ENCODE measurements around the gene SYNDIG1.

SYNDIG1 gene

DNA sequence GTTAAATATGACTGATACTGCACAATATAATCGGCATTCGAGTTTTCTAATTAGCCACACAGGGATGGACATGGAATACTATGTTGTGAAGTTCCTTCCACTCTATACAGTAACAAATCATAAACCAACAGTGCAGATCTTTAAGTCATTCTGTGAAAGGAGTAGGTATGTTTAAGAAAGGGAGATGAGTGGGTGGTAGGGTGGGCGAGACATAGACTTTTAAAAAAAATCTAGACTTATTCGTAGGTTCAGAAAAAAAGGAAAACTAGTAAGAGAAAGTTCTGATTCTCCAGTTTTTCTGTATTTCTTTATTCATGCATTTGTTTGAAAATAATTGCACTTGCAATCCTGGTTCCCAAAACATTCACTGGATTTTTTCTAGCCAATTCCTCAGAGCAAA, 61.8 kb downstream of the SYNDIG1 start:
- Histone ChIP-seq H3K9ac (ENCODE audit: low read length) (no peak overlapping the region), H3K4ac (ENCODE audit: low read depth, low read length) (no peak overlapping the region), H3K4me1 (ENCODE audit: control insufficient read depth, low read depth, low read length) (no peaks in the 10 kb centered on the region), H3K23ac (ENCODE audit: low read length) (no peak overlapping the region), H2BK5ac (ENCODE audit: low read length) (no peak overlapping the region), H3K27ac (ENCODE audit: low read depth, low read length) (no peak overlapping the region), H2BK120ac (ENCODE audit: low read depth, low read length) (no peak overlapping the region), H4K5ac (ENCODE audit: low read length) (no peak overlapping the region), H4K8ac (ENCODE audit: low read depth, low read length) (no peak overlapping the region), H3K56ac (ENCODE audit: low read length) (no peak overlapping the region), H2BK15ac (replicated peaks; ENCODE audit: low read depth) (no peak overlapping the region), H2AK5ac (ENCODE audit: low read length) (no peak overlapping the region), H3K79me2 (ENCODE audit: control insufficient read depth, insufficient read depth, low read length) (peaks cover 9% of the 10 kb centered on the region), H3K18ac (ENCODE audit: low read length) (no peak overlapping the region), H3K27me3 (ENCODE audit: insufficient read depth, low read length, poor library complexity) (no peaks in the 10 kb centered on the region), H3K36me3 (ENCODE audit: control insufficient read depth, insufficient read depth, low read length) (no peaks in the 10 kb centered on the region), H3K4me2 (ENCODE audit: low read length) (no peak overlapping the region), H3K4me3 (ENCODE audit: low read length) (no peak overlapping the region), H3K79me1 (ENCODE audit: low read length) (peaks cover 16% of the 10 kb centered on the region)
- WGBS (ENCODE audit: extremely low coverage, insufficient coverage, low lambda C conversion rate) = 100% methylated on average over 2 of the region's 4 CpGs
- no peak for DNase-seq

- DNase-seq = no peak
- Histone ChIP-seq H3K36me3 (ENCODE audit: control insufficient read depth, insufficient read depth, low read length) (no peaks in the 10 kb centered on the region), H3K4me1 (ENCODE audit: control insufficient read depth, low read depth, low read length) (no peaks in the 10 kb centered on the region), H3K56ac (ENCODE audit: low read length) (no peak overlapping the region), H3K79me2 (ENCODE audit: control insufficient read depth, insufficient read depth, low read length) (peaks cover 9% of the 10 kb centered on the region), H4K8ac (ENCODE audit: low read depth, low read length) (no peak overlapping the region), H2BK120ac (ENCODE audit: low read depth, low read length) (no peak overlapping the region), H2AK5ac (ENCODE audit: low read length) (no peak overlapping the region), H4K5ac (ENCODE audit: low read length) (no peak overlapping the region), H3K27me3 (ENCODE audit: insufficient read depth, low read length, poor library complexity) (no peaks in the 10 kb centered on the region), H3K4me3 (ENCODE audit: low read length) (no peak overlapping the region), H3K18ac (ENCODE audit: low read length) (no peak overlapping the region), H2BK5ac (ENCODE audit: low read length) (no peak overlapping the region), H3K9ac (ENCODE audit: low read length) (no peak overlapping the region), H3K4me2 (ENCODE audit: low read length) (no peak overlapping the region), H3K27ac (ENCODE audit: low read depth, low read length) (no peak overlapping the region), H2BK15ac (replicated peaks; ENCODE audit: low read depth) (no peak overlapping the region), H3K4ac (ENCODE audit: low read depth, low read length) (no peak overlapping the region), H3K23ac (ENCODE audit: low read length) (no peak overlapping the region), H3K79me1 (ENCODE audit: low read length) (peaks cover 16% of the 10 kb centered on the region)
- WGBS (ENCODE audit: extremely low coverage, insufficient coverage, low lambda C conversion rate) = no CpG with 5 or more reads among the region's 6 CpGs
Measured at GRCh38 chr20:24531631-24532419, 62.4 kb downstream of the SYNDIG1 start.

- H4K8ac ChIP-seq (ENCODE audit: low read depth, low read length) = no peak overlapping the region
- no peak overlapping the region for H3K9ac ChIP-seq (ENCODE audit: low read length)
- no peak overlapping the region for H3K23ac ChIP-seq (ENCODE audit: low read length)
- no peak overlapping the region for H3K27ac ChIP-seq (ENCODE audit: low read depth, low read length)
- peaks cover 17% of the 10 kb centered on the region for H3K79me1 ChIP-seq (ENCODE audit: low read length)
- H3K4ac ChIP-seq (ENCODE audit: low read depth, low read length) = no peak overlapping the region
- no peak overlapping the region for H2BK120ac ChIP-seq (ENCODE audit: low read depth, low read length)
- H3K18ac ChIP-seq (ENCODE audit: low read length) = no peak overlapping the region
- H3K4me1 ChIP-seq (ENCODE audit: control insufficient read depth, low read depth, low read length) = no peaks in the 10 kb centered on the region
- H3K79me2 ChIP-seq (ENCODE audit: control insufficient read depth, insufficient read depth, low read length) = peaks cover 7% of the 10 kb centered on the region
- no peak overlapping the region for H3K4me3 ChIP-seq (ENCODE audit: low read length)
- WGBS (ENCODE audit: extremely low coverage, insufficient coverage, low lambda C conversion rate) = no CpG with 5 or more reads among the region's 8 CpGs
- no peaks in the 10 kb centered on the region for H3K36me3 ChIP-seq (ENCODE audit: control insufficient read depth, insufficient read depth, low read length)
- H3K27me3 ChIP-seq (ENCODE audit: insufficient read depth, low read length, poor library complexity) = no peaks in the 10 kb centered on the region
- H2AK5ac ChIP-seq (ENCODE audit: low read length) = no peak overlapping the region
- H2BK15ac ChIP-seq (replicated peaks; ENCODE audit: low read depth) = no peak overlapping the region
- no peak overlapping the region for H4K5ac ChIP-seq (ENCODE audit: low read length)
- no peak overlapping the region for H2BK5ac ChIP-seq (ENCODE audit: low read length)
- no peak overlapping the region for H3K4me2 ChIP-seq (ENCODE audit: low read length)
- DNase-seq = no peak
- H3K56ac ChIP-seq (ENCODE audit: low read length) = no peak overlapping the region
Measured at GRCh38 chr20:24533449-24533848, 64.0 kb downstream of the SYNDIG1 start.

DNA sequence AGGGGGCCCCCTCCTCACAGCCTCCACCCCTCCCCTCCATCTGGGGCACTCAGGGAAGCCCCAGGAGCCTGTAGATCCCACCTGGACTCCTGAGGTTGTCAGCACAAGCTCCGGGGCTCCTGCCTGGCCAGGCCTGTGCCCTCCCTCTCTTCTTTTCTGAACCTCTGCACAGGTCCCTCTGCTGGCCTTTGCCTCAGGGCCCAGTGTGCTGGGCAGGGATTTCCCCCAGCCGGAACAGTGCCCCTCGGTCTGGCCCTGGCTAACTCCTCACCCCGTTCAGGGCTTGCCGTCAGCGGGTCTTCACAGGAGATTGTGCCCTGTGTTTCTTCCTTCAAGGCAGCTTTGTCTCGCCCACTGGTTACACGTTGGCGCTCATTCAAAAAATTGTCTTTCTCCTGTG, 64.9 kb downstream of the SYNDIG1 start:
- Histone ChIP-seq H3K36me3 (ENCODE audit: control insufficient read depth, insufficient read depth, low read length) (no peaks in the 10 kb centered on the region), H2AK5ac (ENCODE audit: low read length) (no peak overlapping the region), H4K5ac (ENCODE audit: low read length) (no peak overlapping the region), H3K56ac (ENCODE audit: low read length) (no peak overlapping the region), H2BK5ac (ENCODE audit: low read length) (no peak overlapping the region), H3K79me1 (ENCODE audit: low read length) (peaks cover 11% of the 10 kb centered on the region), H3K27me3 (ENCODE audit: insufficient read depth, low read length, poor library complexity) (no peaks in the 10 kb centered on the region), H3K79me2 (ENCODE audit: control insufficient read depth, insufficient read depth, low read length) (peaks cover 2% of the 10 kb centered on the region), H3K4me2 (ENCODE audit: low read length) (no peak overlapping the region), H3K4me3 (ENCODE audit: low read length) (no peak overlapping the region), H2BK15ac (replicated peaks; ENCODE audit: low read depth) (no peak overlapping the region), H3K23ac (ENCODE audit: low read length) (no peak overlapping the region), H3K27ac (ENCODE audit: low read depth, low read length) (no peak overlapping the region), H4K8ac (ENCODE audit: low read depth, low read length) (no peak overlapping the region), H3K9ac (ENCODE audit: low read length) (no peak overlapping the region), H3K4me1 (ENCODE audit: control insufficient read depth, low read depth, low read length) (no peaks in the 10 kb centered on the region), H3K18ac (ENCODE audit: low read length) (no peak overlapping the region), H2BK120ac (ENCODE audit: low read depth, low read length) (no peak overlapping the region), H3K4ac (ENCODE audit: low read depth, low read length) (no peak overlapping the region)
- no CpG with 5 or more reads among the region's 9 CpGs for WGBS (ENCODE audit: extremely low coverage, insufficient coverage, low lambda C conversion rate)
- no peak for DNase-seq

GRCh38 chr20:24535941-24536730, 66.7 kb downstream of the SYNDIG1 start:
- Histone ChIP-seq H3K4me3 (ENCODE audit: low read length) (no peak overlapping the region), H3K79me1 (ENCODE audit: low read length) (peaks cover 8% of the 10 kb centered on the region), H4K5ac (ENCODE audit: low read length) (no peak overlapping the region), H3K4me2 (ENCODE audit: low read length) (no peak overlapping the region), H2BK120ac (ENCODE audit: low read depth, low read length) (no peak overlapping the region), H3K56ac (ENCODE audit: low read length) (no peak overlapping the region), H3K27me3 (ENCODE audit: insufficient read depth, low read length, poor library complexity) (no peaks in the 10 kb centered on the region), H3K4ac (ENCODE audit: low read depth, low read length) (no peak overlapping the region), H3K18ac (ENCODE audit: low read length) (no peak overlapping the region), H4K8ac (ENCODE audit: low read depth, low read length) (no peak overlapping the region), H3K4me1 (ENCODE audit: control insufficient read depth, low read depth, low read length) (no peaks in the 10 kb centered on the region), H2BK15ac (replicated peaks; ENCODE audit: low read depth) (no peak overlapping the region), H3K23ac (ENCODE audit: low read length) (no peak overlapping the region), H3K36me3 (ENCODE audit: control insufficient read depth, insufficient read depth, low read length) (no peaks in the 10 kb centered on the region), H3K9ac (ENCODE audit: low read length) (no peak overlapping the region), H2BK5ac (ENCODE audit: low read length) (no peak overlapping the region), H3K79me2 (ENCODE audit: control insufficient read depth, insufficient read depth, low read length) (no peaks in the 10 kb centered on the region), H2AK5ac (ENCODE audit: low read length) (no peak overlapping the region), H3K27ac (ENCODE audit: low read depth, low read length) (no peak overlapping the region)
- no peak for DNase-seq
- WGBS (ENCODE audit: extremely low coverage, insufficient coverage, low lambda C conversion rate) = no CpG with 5 or more reads among the region's 14 CpGs

Measured in mesendoderm (in vitro differentiated cells).